Stimulated activated CD8-positive, alpha-beta memory T cell treated with anti-CD3 and anti-CD28 coated beads, Interleukin-12 subunit alpha, Interleukin-12 subunit beta, amount 100 ng/mL, for 24 hours (primary cell): ENCODE results near the gene SLC66A2.
"Not testable (repeated sequence)": the region's sequence is repeated elsewhere in the genome, so short reads cannot be mapped to it uniquely, and the experiment has no call there.

Source experiments
- DNase-seq: peaks from one replicate; pipeline ENCODE4 v3.0.0-alpha.2; 2020; ENCODE audit errors: extremely low read depth

The SLC66A2 gene

GRCh38 chr18:79866889-79867574 is 84.4 kb downstream of the SLC66A2 start:
- no peak for DNase-seq

- not testable (repeated sequence) for DNase-seq
Observed at GRCh38 chr18:79865951-79866350, 85.5 kb downstream of the SLC66A2 start.

GRCh38 chr18:79864955-79865354 is 86.5 kb downstream of the SLC66A2 start:
- not testable (repeated sequence) for DNase-seq

GRCh38 chr18:79864006-79864725 is 87.3 kb downstream of the SLC66A2 start:
- no peak for DNase-seq

- DNase-seq = no peak
Observed at GRCh38 chr18:79863161-79864005, 88.1 kb downstream of the SLC66A2 start.

- DNase-seq = no peak
Observed at GRCh38 chr18:79862562-79862961, 88.9 kb downstream of the SLC66A2 start.

GRCh38 chr18:79861687-79862086 is 89.8 kb downstream of the SLC66A2 start:
- DNase-seq = no peak

- no peak for DNase-seq
Observed at GRCh38 chr18:79859314-79859713, 92.1 kb downstream of the SLC66A2 start.

- DNase-seq = no peak
Observed at GRCh38 chr18:79857082-79857671, 94.3 kb downstream of the SLC66A2 start.

GRCh38 chr18:79856119-79857007 is 95.1 kb downstream of the SLC66A2 start:
- no peak for DNase-seq

- DNase-seq = no peak
Observed at GRCh38 chr18:79855147-79855933, 96.1 kb downstream of the SLC66A2 start.

GRCh38 chr18:79853993-79854364 is 97.5 kb downstream of the SLC66A2 start:
- DNase-seq = no peak

- no peak for DNase-seq
Observed at GRCh38 chr18:79853303-79853992, 98.0 kb downstream of the SLC66A2 start.

- DNase-seq = no peak
Observed at GRCh38 chr18:79852561-79853302, 98.7 kb downstream of the SLC66A2 start.
